ENCODE measurements around the gene GJC1. TPM values are rescaled to one million over a fixed set of nuclear protein-coding genes. Genes with fewer than 3 reads are reported as not detected.

The GJC1 gene
- total and polyA plus RNA-seq, 2 donors from 2014 or later, result 1.8 to 6.5 TPM

- H3K27me3 ChIP-seq (ENCODE audit: control insufficient read depth, insufficient read depth, low read length), result no peaks in the 10 kb centered on the region
- intact Hi-C loops (cut with DNase I), result no loop called here
- peak in 2 of 5 donors; percentile 9 to 69 for DNase-seq
- H3K4me3 ChIP-seq (ENCODE audit: low read length in 3 of 3), result peak overlapping the region in 1 of 3 donors; percentile 5
- TF ChIP-seq CTCF (IDR thresholded peaks at IDR 0.05; ENCODE audit: borderline replicate concordance, extremely low read depth, insufficient read depth), result no peak
- peak overlapping the region in 1 of 2 donors; percentile 11 for H3K27ac ChIP-seq (ENCODE audit: low read depth in 2 of 2, low read length in 2 of 2)
- peaks cover 0 to 8% (median 0%) of the 10 kb centered on the region in 3 donors for H3K4me1 ChIP-seq (ENCODE audit: control insufficient read depth in 2 of 3, insufficient read depth in 2 of 3, low read depth in 1 of 3, low read length in 3 of 3)
- H3K36me3 ChIP-seq (ENCODE audit: control insufficient read depth in 2 of 3, insufficient read depth in 3 of 3, low read length in 3 of 3), result no peaks in the 10 kb centered on the region
- H3K9ac ChIP-seq (ENCODE audit: low read length in 3 of 3), result no peak overlapping the region
- no peaks in the 10 kb centered on the region for H3K9me3 ChIP-seq (ENCODE audit: control insufficient read depth in 2 of 3, insufficient read depth in 1 of 3, low read length in 3 of 3)
- FAIRE-seq, result no peak
Measured at GRCh38 chr17:44781551-44782325, 48.3 kb downstream of the GJC1 start.

GRCh38 chr17:44780845-44781480 lies 49.1 kb downstream of the GJC1 start:
- Histone ChIP-seq H3K27ac (ENCODE audit: low read depth in 2 of 2, low read length in 2 of 2) (no peak overlapping the region), H3K36me3 (ENCODE audit: control insufficient read depth in 2 of 3, insufficient read depth in 3 of 3, low read length in 3 of 3) (no peaks in the 10 kb centered on the region), H3K9ac (ENCODE audit: low read length in 3 of 3) (no peak overlapping the region), H3K4me1 (ENCODE audit: control insufficient read depth in 2 of 3, insufficient read depth in 2 of 3, low read depth in 1 of 3, low read length in 3 of 3) (peaks cover 0 to 14% (median 0%) of the 10 kb centered on the region in 3 donors), H3K4me3 (ENCODE audit: low read length in 3 of 3) (no peak overlapping the region), H3K9me3 (ENCODE audit: control insufficient read depth in 2 of 3, insufficient read depth in 1 of 3, low read length in 3 of 3) (no peaks in the 10 kb centered on the region), H3K27me3 (ENCODE audit: control insufficient read depth, insufficient read depth, low read length) (no peaks in the 10 kb centered on the region)
- DNase-seq, result peak in 1 of 5 donors; percentile 66
- TF ChIP-seq CTCF (IDR thresholded peaks at IDR 0.05; ENCODE audit: borderline replicate concordance, extremely low read depth, insufficient read depth), result no peak
- intact Hi-C loops (cut with DNase I), result no loop called here
- no peak for FAIRE-seq

GRCh38 chr17:44780161-44780560 lies 49.9 kb downstream of the GJC1 start:
- Histone ChIP-seq H3K36me3 (ENCODE audit: control insufficient read depth in 2 of 3, insufficient read depth in 3 of 3, low read length in 3 of 3) (no peaks in the 10 kb centered on the region), H3K4me1 (ENCODE audit: control insufficient read depth in 2 of 3, insufficient read depth in 2 of 3, low read depth in 1 of 3, low read length in 3 of 3) (peaks cover 0 to 16% (median 0%) of the 10 kb centered on the region in 3 donors), H3K4me3 (ENCODE audit: low read length in 3 of 3) (no peak overlapping the region), H3K9ac (ENCODE audit: low read length in 3 of 3) (no peak overlapping the region), H3K27me3 (ENCODE audit: control insufficient read depth, insufficient read depth, low read length) (no peaks in the 10 kb centered on the region), H3K27ac (ENCODE audit: low read depth in 2 of 2, low read length in 2 of 2) (no peak overlapping the region), H3K9me3 (ENCODE audit: control insufficient read depth in 2 of 3, insufficient read depth in 1 of 3, low read length in 3 of 3) (no peaks in the 10 kb centered on the region)
- DNase-seq (peak in 2 of 5 donors; percentile 6 to 52), FAIRE-seq (no peak)
- no peak for TF ChIP-seq CTCF (IDR thresholded peaks at IDR 0.05; ENCODE audit: borderline replicate concordance, extremely low read depth, insufficient read depth)
- intact Hi-C loops (cut with DNase I), result no loop called here
